IMR-90 (cell line): ENCODE results near the gene TCOF1.

ENCODE experiments used
- BHLHE40 ChIP-seq: fragments of 150-350 bp; IDR thresholded peaks from 2 replicates; pipeline ENCODE4 v1.6.1; 2016; ENCODE audit warnings: mild to moderate bottlenecking, low read depth, low read length
- CEBPB ChIP-seq: IDR thresholded peaks from 2 replicates; pipeline ENCODE4 v1.6.1; 2012; ENCODE audit warnings: low read depth, low read length, improper control_type of control experiment
- CTCF ChIP-seq: conservative IDR thresholded peaks from 2 replicates; pipeline ENCODE4 v1.5.1; 2012; ENCODE audit warnings: mild to moderate bottlenecking, low read depth, low read length, improper control_type of control experiment
- MAFK ChIP-seq: IDR thresholded peaks from 2 replicates; pipeline ENCODE4 v1.6.1; 2012; ENCODE audit warnings: low read depth, low read length, improper control_type of control experiment
- MAZ ChIP-seq: IDR thresholded peaks from 2 replicates; pipeline ENCODE4 v1.6.1; 2012; ENCODE audit warnings: low read depth, mild to moderate bottlenecking, low read length, improper control_type of control experiment, moderate library complexity, borderline replicate concordance
- MXI1 ChIP-seq: IDR thresholded peaks from 2 replicates; pipeline ENCODE4 v1.6.1; 2012; ENCODE audit warnings: low read depth, mild to moderate bottlenecking, low read length, moderate library complexity, borderline replicate concordance
- NFE2L2 ChIP-seq: fragments of 150-350 bp; IDR thresholded peaks from 2 replicates; pipeline ENCODE4 v1.6.1; 2016; ENCODE audit warnings: low read depth, mild to moderate bottlenecking, low read length
- POLR2A ChIP-seq: IDR thresholded peaks from 2 replicates; pipeline ENCODE4 v1.6.1; 2012; ENCODE audit warnings: mild to moderate bottlenecking, low read depth, low read length
- RAD21 ChIP-seq: IDR thresholded peaks from 2 replicates; pipeline ENCODE4 v1.6.1; 2012; ENCODE audit warnings: low read length, improper control_type of control experiment
- RFX5 ChIP-seq: IDR thresholded peaks from 2 replicates; pipeline ENCODE4 v1.8.0; 2012; ENCODE audit warnings: low read depth, mild to moderate bottlenecking, low read length, moderate library complexity
- USF2 ChIP-seq: fragments of 150-350 bp; IDR thresholded peaks from 2 replicates; pipeline ENCODE4 v1.6.1; 2017; ENCODE audit warnings: mild to moderate bottlenecking, antibody characterized with exemption, low read length, low read depth

GRCh38 chr5:150311015-150311692 is 46.3 kb upstream of the TCOF1 start:
- TF ChIP-seq CTCF = no peak
- no peak for TF ChIP-seq POLR2A
- TF ChIP-seq RFX5 = no peak
- no peak for TF ChIP-seq RAD21
- no peak for TF ChIP-seq MAZ
- TF ChIP-seq USF2 = no peak
- no peak for TF ChIP-seq MXI1
- TF ChIP-seq CEBPB = no peak
- TF ChIP-seq NFE2L2 = no peak
- TF ChIP-seq BHLHE40 = no peak
- no peak for TF ChIP-seq MAFK
